ENCODE measurements around the gene GABRG3.

The GABRG3 gene

GRCh38 chr15:27480141-27480530, 509.2 kb downstream of the GABRG3 start:
- DNase-seq = no peak

GRCh38 chr15:27480642-27481041, 509.7 kb downstream of the GABRG3 start:
- DNase-seq = no peak

GRCh38 chr15:27481768-27482167, 510.8 kb downstream of the GABRG3 start:
- no peak for DNase-seq

- no peak for DNase-seq
Measured at GRCh38 chr15:27482287-27482686, 511.3 kb downstream of the GABRG3 start.

GRCh38 chr15:27483124-27483523, 512.1 kb downstream of the GABRG3 start:
- no peak for DNase-seq

- no peak for DNase-seq
Measured at GRCh38 chr15:27485265-27485664, 514.3 kb downstream of the GABRG3 start.

GRCh38 chr15:27486051-27486450, 515.1 kb downstream of the GABRG3 start:
- no peak for DNase-seq

GRCh38 chr15:27486683-27487647, 516.0 kb downstream of the GABRG3 start:
- no peak for DNase-seq

GRCh38 chr15:27487846-27488245, 516.9 kb downstream of the GABRG3 start:
- no peak for DNase-seq

- no peak for DNase-seq
Measured at GRCh38 chr15:27490867-27491595, 520.0 kb downstream of the GABRG3 start.

GRCh38 chr15:27491666-27492621, 521.0 kb downstream of the GABRG3 start:
- no peak for DNase-seq

GRCh38 chr15:27495963-27496459, 525.0 kb downstream of the GABRG3 start:
- no peak for DNase-seq

- DNase-seq = no peak
Measured at GRCh38 chr15:27498700-27499099, 527.7 kb downstream of the GABRG3 start.

GRCh38 chr15:27499191-27499590, 528.2 kb downstream of the GABRG3 start:
- DNase-seq = no peak

GRCh38 chr15:27499719-27500118, 528.7 kb downstream of the GABRG3 start:
- no peak for DNase-seq

GRCh38 chr15:27500206-27500605, 529.2 kb downstream of the GABRG3 start:
- DNase-seq = no peak

- DNase-seq = no peak
Measured at GRCh38 chr15:27506752-27507151, 535.8 kb downstream of the GABRG3 start.

- no peak for DNase-seq
Measured at GRCh38 chr15:27509014-27509413, 538.0 kb downstream of the GABRG3 start.

GRCh38 chr15:27512281-27513001, 541.5 kb downstream of the GABRG3 start:
- no peak for DNase-seq

GRCh38 chr15:27514526-27514925, 543.5 kb downstream of the GABRG3 start:
- DNase-seq = no peak

GRCh38 chr15:27527490-27528067, 556.6 kb downstream of the GABRG3 start:
- DNase-seq = no peak

GRCh38 chr15:27529399-27529798, 558.4 kb downstream of the GABRG3 start:
- DNase-seq = no peak
